ENCODE results near the gene SPTBN1.

The SPTBN1 gene

GRCh38 chr2:54638774-54639187 lies 182.7 kb downstream of the SPTBN1 start:
- H3K9me3 ChIP-seq (ENCODE audit: control insufficient read depth in 1 of 2, low read length in 2 of 2) = no peaks in the 10 kb centered on the region
- H3K4me3 ChIP-seq (ENCODE audit: low read depth in 1 of 2, low read length in 2 of 2) = no peak overlapping the region
- H3K27ac ChIP-seq (ENCODE audit: low read length) = no peak overlapping the region
- peaks cover 9 to 32% of the 10 kb centered on the region in 2 donors for H3K36me3 ChIP-seq (ENCODE audit: control insufficient read depth in 1 of 2, insufficient read depth in 2 of 2, low read length in 2 of 2)
- H3K4me1 ChIP-seq (ENCODE audit: control insufficient read depth in 1 of 2, insufficient read depth in 2 of 2, low read length in 2 of 2) = peaks cover 9 to 39% of the 10 kb centered on the region in 2 donors
- no peaks in the 10 kb centered on the region for H3K27me3 ChIP-seq (ENCODE audit: low read depth, low read length)

DNA sequence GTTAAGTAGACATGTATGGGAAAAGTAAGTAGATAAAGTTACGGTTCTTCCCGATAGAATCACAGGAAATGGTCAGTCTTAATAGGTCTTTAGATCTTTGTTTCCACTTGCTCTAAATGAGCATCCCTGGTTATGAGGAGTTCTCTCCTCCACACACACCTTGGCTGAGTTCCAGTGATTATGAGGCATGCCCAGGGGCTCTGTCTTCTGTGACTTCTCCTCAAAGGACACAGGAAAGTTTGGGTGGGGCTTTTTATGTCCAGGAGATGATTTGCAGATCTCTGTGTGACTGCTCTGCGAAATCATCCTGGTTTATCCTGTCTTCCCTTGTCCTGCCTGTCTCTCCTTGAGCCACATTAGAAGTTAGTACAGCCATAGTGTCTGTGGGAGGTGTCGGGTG lies 183.5 kb downstream of the SPTBN1 start:
- Histone ChIP-seq H3K27ac (ENCODE audit: low read length) (no peak overlapping the region), H3K4me1 (ENCODE audit: control insufficient read depth in 1 of 2, insufficient read depth in 2 of 2, low read length in 2 of 2) (peaks cover 9 to 34% of the 10 kb centered on the region in 2 donors), H3K4me3 (ENCODE audit: low read depth in 1 of 2, low read length in 2 of 2) (no peak overlapping the region), H3K9me3 (ENCODE audit: control insufficient read depth in 1 of 2, low read length in 2 of 2) (no peaks in the 10 kb centered on the region), H3K36me3 (ENCODE audit: control insufficient read depth in 1 of 2, insufficient read depth in 2 of 2, low read length in 2 of 2) (peaks cover 17 to 30% of the 10 kb centered on the region in 2 donors), H3K27me3 (ENCODE audit: low read depth, low read length) (no peaks in the 10 kb centered on the region)

DNA sequence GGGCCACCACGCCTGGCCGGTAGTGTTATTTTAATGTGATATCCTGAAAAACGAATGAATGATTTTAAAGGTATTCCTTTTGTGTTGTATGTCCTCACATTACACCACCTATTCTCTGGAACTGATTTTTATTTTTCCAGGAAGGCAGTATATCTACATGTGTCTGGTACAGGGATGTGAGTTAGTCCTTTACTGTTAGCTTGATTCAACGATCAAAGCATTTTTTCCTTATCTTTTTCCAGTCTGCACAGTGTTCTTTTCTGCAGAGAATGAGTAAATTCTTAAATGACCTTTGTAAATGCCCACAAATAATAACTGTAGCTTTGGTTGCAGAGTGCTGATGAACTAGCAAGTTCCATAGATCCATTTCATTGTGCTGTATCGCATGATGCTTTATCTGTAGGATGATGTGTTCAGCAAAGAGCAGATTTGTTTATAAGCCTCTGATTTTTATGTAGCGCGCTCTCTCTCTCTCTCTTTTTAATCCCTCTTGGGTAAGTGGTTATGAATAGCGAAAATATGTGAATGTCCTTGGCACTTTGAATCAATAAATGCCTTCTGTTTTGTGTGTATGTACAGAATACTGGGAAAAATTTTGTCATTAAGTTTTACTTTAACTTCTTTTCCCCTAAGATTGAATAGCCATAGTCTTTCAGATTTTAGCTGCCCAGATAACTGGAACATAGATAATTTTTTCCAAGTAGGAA lies 184.9 kb downstream of the SPTBN1 start:
- no peaks in the 10 kb centered on the region for H3K9me3 ChIP-seq (ENCODE audit: control insufficient read depth in 1 of 2, low read length in 2 of 2)
- no peak overlapping the region for H3K4me3 ChIP-seq (ENCODE audit: low read depth in 1 of 2, low read length in 2 of 2)
- H3K27ac ChIP-seq (ENCODE audit: low read length) = no peak overlapping the region
- no peaks in the 10 kb centered on the region for H3K27me3 ChIP-seq (ENCODE audit: low read depth, low read length)
- H3K36me3 ChIP-seq (ENCODE audit: control insufficient read depth in 1 of 2, insufficient read depth in 2 of 2, low read length in 2 of 2) = peaks cover 30 to 43% of the 10 kb centered on the region in 2 donors
- H3K4me1 ChIP-seq (ENCODE audit: control insufficient read depth in 1 of 2, insufficient read depth in 2 of 2, low read length in 2 of 2) = peaks cover 9 to 26% of the 10 kb centered on the region in 2 donors

- no peak overlapping the region for H3K27ac ChIP-seq (ENCODE audit: low read length)
- no peak overlapping the region for H3K4me3 ChIP-seq (ENCODE audit: low read depth in 1 of 2, low read length in 2 of 2)
- H3K4me1 ChIP-seq (ENCODE audit: control insufficient read depth in 1 of 2, insufficient read depth in 2 of 2, low read length in 2 of 2) = peaks cover 3 to 25% of the 10 kb centered on the region in 2 donors
- peaks cover 39 to 53% of the 10 kb centered on the region in 2 donors for H3K36me3 ChIP-seq (ENCODE audit: control insufficient read depth in 1 of 2, insufficient read depth in 2 of 2, low read length in 2 of 2)
- H3K9me3 ChIP-seq (ENCODE audit: control insufficient read depth in 1 of 2, low read length in 2 of 2) = no peaks in the 10 kb centered on the region
- no peaks in the 10 kb centered on the region for H3K27me3 ChIP-seq (ENCODE audit: low read depth, low read length)
These were observed 185.9 kb downstream of the SPTBN1 start for GRCh38 chr2:54641988-54642387.

DNA sequence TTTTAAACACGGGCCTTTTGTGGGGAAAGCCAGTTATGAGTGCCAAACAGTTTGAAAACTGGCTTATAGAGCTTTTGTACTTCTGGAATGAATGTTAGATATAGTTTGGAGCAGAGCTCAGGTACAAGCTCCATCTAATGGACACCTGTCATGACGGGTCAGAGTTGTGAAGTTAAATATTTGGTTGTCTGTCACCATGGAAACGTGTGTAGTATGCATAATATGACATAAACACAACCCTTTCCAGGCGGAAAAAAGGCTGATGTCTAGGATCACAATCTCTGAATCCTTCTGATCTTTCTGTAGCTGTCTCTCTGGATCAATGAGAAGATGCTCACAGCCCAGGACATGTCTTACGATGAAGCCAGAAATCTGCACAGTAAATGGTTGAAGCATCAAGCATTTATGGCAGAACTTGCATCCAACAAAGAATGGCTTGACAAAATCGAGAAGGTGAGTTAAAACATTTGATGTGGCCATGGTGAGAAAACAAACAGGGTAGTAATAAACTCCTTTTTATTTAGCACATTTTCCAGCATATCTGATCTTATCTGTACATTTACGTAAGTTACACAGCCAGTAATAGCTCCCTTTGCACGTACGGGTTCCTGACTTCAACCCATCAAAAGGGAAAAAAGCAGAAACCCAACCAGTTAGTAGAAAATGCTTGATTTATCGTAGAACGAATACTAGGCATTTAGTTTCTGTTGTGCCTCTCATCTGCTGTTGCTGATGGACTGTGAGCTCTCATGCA lies 186.7 kb downstream of the SPTBN1 start:
- Histone ChIP-seq H3K4me1 (ENCODE audit: control insufficient read depth in 1 of 2, insufficient read depth in 2 of 2, low read length in 2 of 2) (peaks cover 0 to 26% of the 10 kb centered on the region in 2 donors), H3K27me3 (ENCODE audit: low read depth, low read length) (no peaks in the 10 kb centered on the region), H3K9me3 (ENCODE audit: control insufficient read depth in 1 of 2, low read length in 2 of 2) (no peaks in the 10 kb centered on the region), H3K4me3 (ENCODE audit: low read depth in 1 of 2, low read length in 2 of 2) (no peak overlapping the region), H3K36me3 (ENCODE audit: control insufficient read depth in 1 of 2, insufficient read depth in 2 of 2, low read length in 2 of 2) (peaks cover 48 to 60% of the 10 kb centered on the region in 2 donors), H3K27ac (ENCODE audit: low read length) (no peak overlapping the region)

DNA sequence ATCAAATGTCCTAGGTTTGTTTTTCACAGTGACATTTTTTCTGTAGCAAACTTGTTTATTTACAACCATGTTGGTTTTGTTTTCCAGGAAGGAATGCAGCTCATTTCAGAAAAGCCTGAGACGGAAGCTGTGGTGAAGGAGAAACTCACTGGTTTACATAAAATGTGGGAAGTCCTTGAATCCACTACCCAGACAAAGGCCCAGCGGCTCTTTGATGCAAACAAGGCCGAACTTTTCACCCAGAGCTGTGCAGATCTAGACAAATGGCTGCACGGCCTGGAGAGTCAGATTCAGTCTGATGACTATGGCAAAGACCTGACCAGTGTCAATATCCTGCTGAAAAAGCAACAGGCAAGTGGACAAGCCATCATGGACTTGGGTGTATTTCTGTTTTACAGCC lies 188.1 kb downstream of the SPTBN1 start:
- peaks cover 0 to 18% of the 10 kb centered on the region in 2 donors for H3K4me1 ChIP-seq (ENCODE audit: control insufficient read depth in 1 of 2, insufficient read depth in 2 of 2, low read length in 2 of 2)
- no peaks in the 10 kb centered on the region for H3K27me3 ChIP-seq (ENCODE audit: low read depth, low read length)
- no peak overlapping the region for H3K27ac ChIP-seq (ENCODE audit: low read length)
- no peak overlapping the region for H3K4me3 ChIP-seq (ENCODE audit: low read depth in 1 of 2, low read length in 2 of 2)
- H3K9me3 ChIP-seq (ENCODE audit: control insufficient read depth in 1 of 2, low read length in 2 of 2) = no peaks in the 10 kb centered on the region
- peaks cover 52 to 62% of the 10 kb centered on the region in 2 donors for H3K36me3 ChIP-seq (ENCODE audit: control insufficient read depth in 1 of 2, insufficient read depth in 2 of 2, low read length in 2 of 2)

DNA sequence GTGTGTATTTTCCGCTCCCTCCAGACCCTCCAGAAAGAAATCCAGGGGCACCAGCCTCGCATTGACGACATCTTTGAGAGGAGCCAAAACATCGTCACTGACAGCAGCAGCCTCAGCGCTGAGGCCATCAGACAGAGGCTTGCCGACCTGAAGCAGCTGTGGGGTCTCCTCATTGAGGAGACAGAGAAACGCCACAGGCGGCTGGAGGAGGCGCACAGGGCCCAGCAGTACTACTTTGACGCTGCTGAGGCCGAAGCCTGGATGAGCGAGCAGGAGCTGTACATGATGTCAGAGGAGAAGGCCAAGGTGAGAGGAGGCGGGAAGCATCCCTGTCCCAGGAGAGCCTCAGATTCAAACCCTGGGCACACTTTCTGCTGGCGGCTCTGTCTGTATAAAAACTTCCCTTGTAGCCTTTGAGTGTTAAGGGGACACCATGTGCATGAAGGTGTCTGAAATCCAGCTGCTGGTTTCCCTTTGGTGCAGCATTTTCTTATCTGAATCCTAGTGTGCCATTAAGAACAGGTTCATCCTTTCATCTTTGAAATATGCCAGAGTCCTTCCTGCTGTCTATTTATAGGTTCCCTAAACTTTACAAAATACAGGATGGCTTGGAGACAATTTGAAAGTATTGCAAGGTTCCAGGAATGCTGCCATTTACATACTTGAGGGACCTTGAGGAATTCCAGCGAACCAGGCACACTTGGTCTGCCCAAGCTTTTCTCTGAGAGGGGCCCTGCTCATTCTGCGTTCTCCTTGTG lies 190.2 kb downstream of the SPTBN1 start:
- H3K9me3 ChIP-seq (ENCODE audit: control insufficient read depth in 1 of 2, low read length in 2 of 2) = no peaks in the 10 kb centered on the region
- H3K27me3 ChIP-seq (ENCODE audit: low read depth, low read length) = no peaks in the 10 kb centered on the region
- no peak overlapping the region for H3K4me3 ChIP-seq (ENCODE audit: low read depth in 1 of 2, low read length in 2 of 2)
- H3K36me3 ChIP-seq (ENCODE audit: control insufficient read depth in 1 of 2, insufficient read depth in 2 of 2, low read length in 2 of 2) = peaks cover 72 to 78% of the 10 kb centered on the region in 2 donors
- peaks cover 0 to 18% of the 10 kb centered on the region in 2 donors for H3K4me1 ChIP-seq (ENCODE audit: control insufficient read depth in 1 of 2, insufficient read depth in 2 of 2, low read length in 2 of 2)
- peak overlapping the region; percentile 14 for H3K27ac ChIP-seq (ENCODE audit: low read length)

DNA sequence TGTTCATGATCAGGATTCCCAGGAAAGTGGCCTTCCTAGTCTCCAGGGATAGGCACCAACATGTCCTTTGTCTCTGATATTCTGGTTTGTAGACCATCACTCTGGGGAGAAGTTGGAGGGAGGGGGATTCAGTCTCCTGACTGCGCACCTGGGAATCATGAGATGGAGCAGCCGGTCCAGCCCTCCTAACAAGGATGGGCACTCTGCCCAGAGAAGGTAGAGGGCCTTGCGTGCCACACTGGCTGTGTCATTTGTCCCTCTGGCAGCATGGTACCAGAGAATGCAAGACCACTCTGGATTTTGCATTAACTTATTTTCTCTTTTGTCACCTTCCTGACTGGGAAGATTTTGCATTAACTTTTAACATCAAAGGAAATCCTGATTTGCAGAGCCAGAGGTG lies 192.1 kb downstream of the SPTBN1 start:
- Histone ChIP-seq H3K27me3 (ENCODE audit: low read depth, low read length) (no peaks in the 10 kb centered on the region), H3K27ac (ENCODE audit: low read length) (no peak overlapping the region), H3K4me1 (ENCODE audit: control insufficient read depth in 1 of 2, insufficient read depth in 2 of 2, low read length in 2 of 2) (peaks cover 0 to 13% of the 10 kb centered on the region in 2 donors), H3K36me3 (ENCODE audit: control insufficient read depth in 1 of 2, insufficient read depth in 2 of 2, low read length in 2 of 2) (peaks cover 87% of the 10 kb centered on the region in 2 donors), H3K9me3 (ENCODE audit: control insufficient read depth in 1 of 2, low read length in 2 of 2) (no peaks in the 10 kb centered on the region), H3K4me3 (ENCODE audit: low read depth in 1 of 2, low read length in 2 of 2) (no peak overlapping the region)

DNA sequence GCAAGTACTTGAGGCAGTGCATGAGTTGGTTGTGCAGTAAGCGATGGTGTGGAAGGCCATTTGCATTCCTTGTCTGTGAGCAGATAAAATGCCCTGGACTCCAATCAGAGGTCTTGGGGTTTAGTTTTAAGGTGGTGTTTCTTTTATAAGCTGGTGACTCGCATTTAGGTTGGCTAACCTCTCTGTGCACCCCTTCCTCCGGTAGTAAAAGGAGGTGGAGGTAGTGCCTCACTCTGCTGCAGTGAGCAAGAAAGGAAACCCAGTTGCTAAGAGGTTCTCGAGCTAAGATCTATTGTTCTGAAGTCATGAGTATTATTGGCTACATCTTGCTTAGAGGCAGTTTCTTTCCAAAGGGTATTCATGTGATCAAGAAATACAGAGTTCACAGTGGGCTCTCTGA lies 193.1 kb downstream of the SPTBN1 start:
- Histone ChIP-seq H3K4me1 (ENCODE audit: control insufficient read depth in 1 of 2, insufficient read depth in 2 of 2, low read length in 2 of 2) (peaks cover 0 to 13% of the 10 kb centered on the region in 2 donors), H3K27ac (ENCODE audit: low read length) (no peak overlapping the region), H3K9me3 (ENCODE audit: control insufficient read depth in 1 of 2, low read length in 2 of 2) (no peaks in the 10 kb centered on the region), H3K36me3 (ENCODE audit: control insufficient read depth in 1 of 2, insufficient read depth in 2 of 2, low read length in 2 of 2) (peaks cover 90 to 93% of the 10 kb centered on the region in 2 donors), H3K27me3 (ENCODE audit: low read depth, low read length) (no peaks in the 10 kb centered on the region), H3K4me3 (ENCODE audit: low read depth in 1 of 2, low read length in 2 of 2) (no peak overlapping the region)

DNA sequence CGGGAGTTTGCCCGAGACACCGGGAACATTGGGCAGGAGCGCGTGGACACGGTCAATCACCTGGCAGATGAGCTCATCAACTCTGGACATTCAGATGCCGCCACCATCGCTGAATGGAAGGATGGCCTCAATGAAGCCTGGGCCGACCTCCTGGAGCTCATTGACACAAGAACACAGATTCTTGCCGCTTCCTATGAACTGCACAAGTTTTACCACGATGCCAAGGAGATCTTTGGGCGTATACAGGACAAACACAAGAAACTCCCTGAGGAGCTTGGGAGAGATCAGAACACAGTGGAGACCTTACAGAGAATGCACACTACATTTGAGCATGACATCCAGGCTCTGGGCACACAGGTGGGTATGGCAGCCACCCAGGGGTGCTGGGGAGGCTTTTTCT lies 193.5 kb downstream of the SPTBN1 start:
- Histone ChIP-seq H3K27me3 (ENCODE audit: low read depth, low read length) (no peaks in the 10 kb centered on the region), H3K4me1 (ENCODE audit: control insufficient read depth in 1 of 2, insufficient read depth in 2 of 2, low read length in 2 of 2) (peaks cover 0 to 13% of the 10 kb centered on the region in 2 donors), H3K9me3 (ENCODE audit: control insufficient read depth in 1 of 2, low read length in 2 of 2) (no peaks in the 10 kb centered on the region), H3K36me3 (ENCODE audit: control insufficient read depth in 1 of 2, insufficient read depth in 2 of 2, low read length in 2 of 2) (peaks cover 85 to 93% of the 10 kb centered on the region in 2 donors), H3K4me3 (ENCODE audit: low read depth in 1 of 2, low read length in 2 of 2) (no peak overlapping the region), H3K27ac (ENCODE audit: low read length) (no peak overlapping the region)

GRCh38 chr2:54650612-54651011 lies 194.5 kb downstream of the SPTBN1 start:
- Histone ChIP-seq H3K27me3 (ENCODE audit: low read depth, low read length) (no peaks in the 10 kb centered on the region), H3K4me3 (ENCODE audit: low read depth in 1 of 2, low read length in 2 of 2) (no peak overlapping the region), H3K9me3 (ENCODE audit: control insufficient read depth in 1 of 2, low read length in 2 of 2) (no peaks in the 10 kb centered on the region), H3K4me1 (ENCODE audit: control insufficient read depth in 1 of 2, insufficient read depth in 2 of 2, low read length in 2 of 2) (peaks cover 0 to 12% of the 10 kb centered on the region in 2 donors), H3K27ac (ENCODE audit: low read length) (no peak overlapping the region), H3K36me3 (ENCODE audit: control insufficient read depth in 1 of 2, insufficient read depth in 2 of 2, low read length in 2 of 2) (peaks cover 85 to 93% of the 10 kb centered on the region in 2 donors)

Data from muscle layer of duodenum (tissue), 2 donors.